ENCODE data around the gene STAT5A. TPM values are rescaled to one million over a fixed set of nuclear protein-coding genes. Genes with fewer than 3 reads are reported as not detected.
"Not testable (repeated sequence)": the region's sequence is repeated elsewhere in the genome, so short reads cannot be mapped to it uniquely, and the experiment has no call there.

The STAT5A gene
- total RNA-seq, 1 experiment from 2014 or later = 2.4 TPM

DNA sequence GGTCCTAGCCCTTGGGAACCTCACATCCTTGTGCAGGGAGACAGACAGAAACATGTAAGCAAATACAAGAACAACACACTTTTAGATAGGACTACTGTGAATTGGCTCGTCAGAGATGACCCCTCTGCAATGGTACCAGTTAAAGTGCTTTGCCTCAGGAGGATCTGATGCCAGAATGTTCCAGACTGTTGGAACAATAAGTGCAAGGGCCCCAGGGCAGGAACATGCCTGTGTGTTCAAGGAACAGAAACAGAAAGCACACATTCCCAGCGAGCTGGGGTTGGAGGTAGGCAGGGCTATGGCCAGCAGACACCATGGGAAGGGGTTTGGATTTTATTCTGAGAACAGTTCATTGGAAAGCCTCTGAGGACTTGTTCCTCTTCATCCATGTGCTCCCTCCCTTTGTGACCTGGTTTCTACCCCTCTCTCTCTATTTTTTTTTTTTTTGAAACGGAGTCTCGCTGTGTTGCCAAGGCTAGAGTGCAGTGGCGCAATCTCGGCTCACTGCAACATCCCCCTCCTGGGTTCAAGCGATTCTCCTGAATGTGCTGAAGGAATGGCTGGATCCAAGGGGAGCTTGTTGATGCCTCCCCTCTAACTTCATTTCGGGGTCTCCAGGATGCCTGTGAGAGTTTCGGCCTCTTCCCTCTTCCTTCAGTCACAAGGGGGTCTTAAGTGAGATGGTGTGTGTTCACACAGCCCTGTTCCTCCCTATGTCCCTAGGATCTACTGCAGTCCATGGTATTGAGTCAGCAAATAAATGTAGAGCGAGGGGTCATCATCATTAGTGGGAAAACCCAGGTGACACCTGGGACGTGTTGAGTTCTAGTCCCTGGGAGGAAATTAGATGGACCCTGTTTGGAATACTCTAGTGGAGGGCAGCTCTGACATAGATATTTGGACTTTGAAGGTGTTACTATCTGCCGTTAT is 6.4 kb downstream of the STAT5A start:
- H3K9me3 ChIP-seq = no peaks in the 10 kb centered on the region
- Mint-ChIP-seq H3K4me3 (ENCODE audit: unreplicated experiment) (no peak overlapping the region), H3K4me1 (ENCODE audit: low read depth, unreplicated experiment) (no peaks in the 10 kb centered on the region), H3K36me3 (ENCODE audit: insufficient read depth, unreplicated experiment) (no peaks in the 10 kb centered on the region), H3K27me3 (ENCODE audit: insufficient read depth, unreplicated experiment) (no peaks in the 10 kb centered on the region), H3K9me3 (ENCODE audit: unreplicated experiment) (no peaks in the 10 kb centered on the region), H3K27ac (ENCODE audit: unreplicated experiment) (no peak overlapping the region)
- no peaks in the 10 kb centered on the region for H3K27me3 ChIP-seq (replicated peaks; ENCODE audit: control insufficient read depth, insufficient read depth, low read length)
- no peaks in the 10 kb centered on the region for H3K4me1 ChIP-seq
- no peak for DNase-seq
- no TSS peak for BruUV-seq (replicated peaks)
- no peaks in the 10 kb centered on the region for H3K36me3 ChIP-seq (ENCODE audit: control insufficient read depth, insufficient read depth, low read length)
- TF ChIP-seq, protein P1, sequence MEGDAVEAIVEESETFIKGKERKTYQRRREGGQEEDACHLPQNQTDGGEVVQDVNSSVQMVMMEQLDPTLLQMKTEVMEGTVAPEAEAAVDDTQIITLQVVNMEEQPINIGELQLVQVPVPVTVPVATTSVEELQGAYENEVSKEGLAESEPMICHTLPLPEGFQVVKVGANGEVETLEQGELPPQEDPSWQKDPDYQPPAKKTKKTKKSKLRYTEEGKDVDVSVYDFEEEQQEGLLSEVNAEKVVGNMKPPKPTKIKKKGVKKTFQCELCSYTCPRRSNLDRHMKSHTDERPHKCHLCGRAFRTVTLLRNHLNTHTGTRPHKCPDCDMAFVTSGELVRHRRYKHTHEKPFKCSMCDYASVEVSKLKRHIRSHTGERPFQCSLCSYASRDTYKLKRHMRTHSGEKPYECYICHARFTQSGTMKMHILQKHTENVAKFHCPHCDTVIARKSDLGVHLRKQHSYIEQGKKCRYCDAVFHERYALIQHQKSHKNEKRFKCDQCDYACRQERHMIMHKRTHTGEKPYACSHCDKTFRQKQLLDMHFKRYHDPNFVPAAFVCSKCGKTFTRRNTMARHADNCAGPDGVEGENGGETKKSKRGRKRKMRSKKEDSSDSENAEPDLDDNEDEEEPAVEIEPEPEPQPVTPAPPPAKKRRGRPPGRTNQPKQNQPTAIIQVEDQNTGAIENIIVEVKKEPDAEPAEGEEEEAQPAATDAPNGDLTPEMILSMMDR (IDR thresholded peaks at IDR 0.05; ENCODE audit: insufficient read depth in 1 of 2, low read depth in 1 of 2, low read length in 1 of 2, severe bottlenecking in 1 of 2, unreplicated experiment in 1 of 2) = no peak
- ChIA-PET CTCF (no interaction called here), POLR2A (no interaction called here)
- no peak overlapping the region for H3K4me3 ChIP-seq (ENCODE audit: low read depth, low read length)
- intact Hi-C loops (cut with micrococcal nuclease; ENCODE audit: unreplicated experiment) = no loop called here

GRCh38 chr17:42296012-42296411 is 7.7 kb downstream of the STAT5A start:
- intact Hi-C loops (cut with micrococcal nuclease; ENCODE audit: unreplicated experiment) = no loop called here
- no peaks in the 10 kb centered on the region for H3K9me3 Mint-ChIP-seq (ENCODE audit: unreplicated experiment)
- Histone ChIP-seq H3K4me1 (no peaks in the 10 kb centered on the region), H3K9me3 (no peaks in the 10 kb centered on the region), H3K36me3 (ENCODE audit: control insufficient read depth, insufficient read depth, low read length) (no peaks in the 10 kb centered on the region), H3K27me3 (replicated peaks; ENCODE audit: control insufficient read depth, insufficient read depth, low read length) (no peaks in the 10 kb centered on the region), H3K4me3 (ENCODE audit: low read depth, low read length) (no peak overlapping the region)
- H3K4me3 Mint-ChIP-seq (ENCODE audit: unreplicated experiment) = no peak overlapping the region
- no peak for DNase-seq
- no peaks in the 10 kb centered on the region for H3K27me3 Mint-ChIP-seq (ENCODE audit: insufficient read depth, unreplicated experiment)
- ChIA-PET CTCF (interaction anchor here (0.6 to 1.1 kb wide), 2 partner anchors 74 to 233 kb away, joined by 3 read pairs; no protein-coding TSS in a partner anchor), POLR2A (no interaction called here)
- no TSS peak for BruUV-seq (replicated peaks)
- H3K4me1 Mint-ChIP-seq (ENCODE audit: low read depth, unreplicated experiment) = no peaks in the 10 kb centered on the region
- TF ChIP-seq, protein P1 (IDR thresholded peaks at IDR 0.05; ENCODE audit: insufficient read depth in 1 of 2, low read depth in 1 of 2, low read length in 1 of 2, severe bottlenecking in 1 of 2, unreplicated experiment in 1 of 2) = no peak
- no peaks in the 10 kb centered on the region for H3K36me3 Mint-ChIP-seq (ENCODE audit: insufficient read depth, unreplicated experiment)
- no peak overlapping the region for H3K27ac Mint-ChIP-seq (ENCODE audit: unreplicated experiment)

DNA sequence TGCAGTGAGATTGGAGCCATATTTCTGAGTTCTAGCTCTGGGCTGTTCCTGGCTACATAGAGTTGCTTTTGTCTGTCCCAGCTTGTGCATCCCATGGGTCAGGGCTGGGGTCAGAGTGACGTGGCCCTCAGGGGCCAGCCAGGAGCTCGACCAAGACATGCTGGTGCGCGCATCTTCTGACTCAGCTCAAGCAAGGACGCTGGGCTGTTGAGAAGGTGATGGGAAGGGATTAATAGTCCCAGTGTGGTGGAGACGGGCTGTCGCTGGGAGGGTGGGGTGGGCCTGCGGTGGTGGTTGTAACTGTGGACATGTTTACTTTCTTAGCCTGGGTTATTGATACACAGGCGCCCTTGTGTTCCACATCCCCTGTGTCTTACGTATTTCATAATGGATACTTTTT is 9.5 kb downstream of the STAT5A start:
- POLR2A ChIA-PET; H3K27me3 Mint-ChIP-seq (ENCODE audit: insufficient read depth, unreplicated experiment): not testable (repeated sequence)

DNA sequence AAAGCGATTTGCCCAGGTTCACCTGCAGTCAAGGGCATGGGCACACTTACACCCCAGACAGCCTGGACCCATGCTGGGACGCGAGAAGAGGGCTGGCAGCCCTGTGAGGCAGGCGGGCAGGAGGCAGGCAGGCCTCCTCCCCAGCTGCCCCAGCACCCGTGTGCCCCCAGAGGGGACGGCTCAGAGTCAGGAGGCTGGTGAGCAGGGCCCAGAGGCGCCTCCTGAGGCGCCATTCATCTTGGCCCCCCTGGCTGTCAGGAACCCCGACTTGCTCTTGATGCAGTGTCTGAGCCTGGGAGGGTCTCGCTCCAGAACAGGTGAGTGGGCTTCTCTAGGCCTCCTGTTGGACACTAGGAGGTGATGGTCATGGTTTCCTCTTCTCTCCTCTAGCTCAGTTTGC is 11.1 kb downstream of the STAT5A start:
- H3K4me1 Mint-ChIP-seq (ENCODE audit: low read depth, unreplicated experiment); H3K27ac Mint-ChIP-seq (ENCODE audit: unreplicated experiment); H3K4me1 ChIP-seq; intact Hi-C loops (cut with micrococcal nuclease; ENCODE audit: unreplicated experiment); H3K36me3 Mint-ChIP-seq (ENCODE audit: insufficient read depth, unreplicated experiment); H3K9me3 ChIP-seq; CTCF ChIA-PET; BruUV-seq (replicated peaks); H3K4me3 ChIP-seq (ENCODE audit: low read depth, low read length); POLR2A ChIA-PET; DNase-seq; H3K4me3 Mint-ChIP-seq (ENCODE audit: unreplicated experiment); H3K27me3 Mint-ChIP-seq (ENCODE audit: insufficient read depth, unreplicated experiment); H3K27me3 ChIP-seq (replicated peaks; ENCODE audit: control insufficient read depth, insufficient read depth, low read length); H3K9me3 Mint-ChIP-seq (ENCODE audit: unreplicated experiment); H3K36me3 ChIP-seq (ENCODE audit: control insufficient read depth, insufficient read depth, low read length): not testable (repeated sequence)

More for the DNA sequence above, 9.5 kb downstream of the STAT5A start:
- H3K27me3 ChIP-seq (replicated peaks; ENCODE audit: control insufficient read depth, insufficient read depth, low read length); H3K4me1 ChIP-seq; DNase-seq; H3K36me3 Mint-ChIP-seq (ENCODE audit: insufficient read depth, unreplicated experiment); H3K4me3 Mint-ChIP-seq (ENCODE audit: unreplicated experiment); H3K9me3 ChIP-seq; CTCF ChIA-PET; intact Hi-C loops (cut with micrococcal nuclease; ENCODE audit: unreplicated experiment); H3K36me3 ChIP-seq (ENCODE audit: control insufficient read depth, insufficient read depth, low read length); H3K9me3 Mint-ChIP-seq (ENCODE audit: unreplicated experiment); H3K4me1 Mint-ChIP-seq (ENCODE audit: low read depth, unreplicated experiment); BruUV-seq (replicated peaks); H3K4me3 ChIP-seq (ENCODE audit: low read depth, low read length); H3K27ac Mint-ChIP-seq (ENCODE audit: unreplicated experiment): not testable (repeated sequence)

- POLR2A ChIA-PET; H3K9me3 Mint-ChIP-seq (ENCODE audit: unreplicated experiment); H3K4me3 ChIP-seq (ENCODE audit: low read depth, low read length); intact Hi-C loops (cut with micrococcal nuclease; ENCODE audit: unreplicated experiment); H3K36me3 ChIP-seq (ENCODE audit: control insufficient read depth, insufficient read depth, low read length); H3K9me3 ChIP-seq; DNase-seq; H3K27me3 ChIP-seq (replicated peaks; ENCODE audit: control insufficient read depth, insufficient read depth, low read length); CTCF ChIA-PET; H3K27ac Mint-ChIP-seq (ENCODE audit: unreplicated experiment); BruUV-seq (replicated peaks); H3K4me1 Mint-ChIP-seq (ENCODE audit: low read depth, unreplicated experiment); H3K36me3 Mint-ChIP-seq (ENCODE audit: insufficient read depth, unreplicated experiment); H3K4me3 Mint-ChIP-seq (ENCODE audit: unreplicated experiment); H3K27me3 Mint-ChIP-seq (ENCODE audit: insufficient read depth, unreplicated experiment); H3K4me1 ChIP-seq: not testable (repeated sequence)
Observed at GRCh38 chr17:42299913-42300312, 11.6 kb downstream of the STAT5A start.

Measured in Caco-2 (cell line).